Measurements from ENCODE around the gene YWHAE. TPM values are rescaled to one million over a fixed set of nuclear protein-coding genes. Genes with fewer than 3 reads are reported as not detected.
A peak's percentile ranks its signal among the peaks of the same experiment; 100 is the strongest.

YWHAE gene
- total and polyA plus RNA-seq, 9 of the 15 experiments (the other 6 are each of a cell fraction or from before 2014, with no cell fraction given), result 184 to 727 (median 448) TPM

DNA sequence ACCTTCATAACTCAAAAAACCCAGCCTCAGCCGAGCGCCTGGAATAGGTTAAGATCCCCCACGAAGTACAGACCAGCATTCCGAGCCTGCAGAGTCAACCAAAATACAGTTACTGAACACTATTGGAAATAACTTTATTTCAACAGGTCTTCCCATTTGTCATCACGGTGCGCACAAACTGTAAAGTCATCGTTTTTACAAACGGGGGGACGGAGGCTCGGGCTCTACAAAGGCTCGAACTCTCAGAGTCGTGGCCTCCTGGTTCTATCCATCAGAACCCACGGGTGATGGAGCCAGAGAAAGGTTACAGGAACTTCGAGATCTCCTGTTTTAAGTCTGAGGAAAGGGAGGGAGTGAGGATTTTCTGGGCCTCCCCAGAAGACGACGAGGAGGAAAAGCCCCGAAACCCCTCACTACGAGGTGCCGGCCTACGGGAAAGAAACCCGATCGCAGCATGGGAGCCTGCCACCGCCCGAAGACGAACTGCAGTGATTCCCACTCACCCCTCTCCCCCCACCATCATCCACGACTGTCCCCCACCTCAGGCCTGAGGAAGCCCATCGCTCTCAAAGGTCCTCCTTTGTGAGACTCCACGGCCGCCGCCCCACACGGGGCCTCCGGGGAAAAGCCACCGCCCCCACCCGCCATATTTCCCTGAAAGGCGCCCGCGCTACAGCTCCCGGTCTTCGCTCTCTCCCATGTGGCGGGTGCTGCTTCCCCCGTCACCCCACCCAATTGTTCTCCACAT, 917 bp downstream of the YWHAE start (continued):
- TF ChIP-seq CUX1 (CRISPR knock-in tag; IDR thresholded peaks at IDR 0.05) (no peak), ZNF507 (tag; conservative IDR thresholded peaks at IDR 0.05) (no peak), MED1 (CRISPR knock-in tag; IDR thresholded peaks at IDR 0.05; ENCODE audit: borderline replicate concordance) (no peak), MIER1 (IDR thresholded peaks at IDR 0.05; ENCODE audit: low read depth) (no peak), ZBTB40 (IDR thresholded peaks at IDR 0.05) (peak; percentile 74), ZBTB40 (CRISPR knock-in tag; IDR thresholded peaks at IDR 0.05) (no peak), ZSCAN29 (IDR thresholded peaks at IDR 0.05) (no peak), ZEB2 (IDR thresholded peaks at IDR 0.05) (no peak), ZNF232 (CRISPR knock-in tag; IDR thresholded peaks at IDR 0.05) (no peak), CBX1 (IDR thresholded peaks at IDR 0.05; ENCODE audit: low read depth) (no peak), ZNF316 (IDR thresholded peaks at IDR 0.05) (peak; percentile 93), NELFE (IDR thresholded peaks at IDR 0.05; ENCODE audit: insufficient read depth, insufficient read length) (no peak), C11orf30 (IDR thresholded peaks at IDR 0.05; ENCODE audit: low read depth) (peak; percentile 86), CREM (IDR thresholded peaks at IDR 0.05; ENCODE audit: low read depth) (0 out of 2 replicates have a peak, but pooled peaks have one; percentile 8)
- TF ChIP-seq, protein P1, sequence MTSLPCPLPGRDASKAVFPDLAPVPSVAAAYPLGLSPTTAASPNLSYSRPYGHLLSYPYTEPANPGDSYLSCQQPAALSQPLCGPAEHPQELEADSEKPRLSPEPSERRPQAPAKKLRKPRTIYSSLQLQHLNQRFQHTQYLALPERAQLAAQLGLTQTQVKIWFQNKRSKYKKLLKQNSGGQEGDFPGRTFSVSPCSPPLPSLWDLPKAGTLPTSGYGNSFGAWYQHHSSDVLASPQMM (CRISPR knock-in tag; IDR thresholded peaks at IDR 0.05), result no peak

Data from K562 (cell line).